GM20000 (cell line): ENCODE results near the gene MANBA.
"Not testable (repeated sequence)": the region's sequence is repeated elsewhere in the genome, so short reads cannot be mapped to it uniquely, and the experiment has no call there.

ENCODE experiments used
- DNase-seq: peaks from one replicate; pipeline ENCODE4 v3.0.0; 2012; ENCODE audit warnings: low spot score
- TF ChIP-seq, protein P1 (sequence below): IDR thresholded peaks from 2 replicates; pipeline ENCODE4 v1.5.1; 2012; ENCODE audit warnings: mild to moderate bottlenecking, control low read depth; ENCODE audit errors: extremely low read depth, missing control alignments

The MANBA gene

DNA sequence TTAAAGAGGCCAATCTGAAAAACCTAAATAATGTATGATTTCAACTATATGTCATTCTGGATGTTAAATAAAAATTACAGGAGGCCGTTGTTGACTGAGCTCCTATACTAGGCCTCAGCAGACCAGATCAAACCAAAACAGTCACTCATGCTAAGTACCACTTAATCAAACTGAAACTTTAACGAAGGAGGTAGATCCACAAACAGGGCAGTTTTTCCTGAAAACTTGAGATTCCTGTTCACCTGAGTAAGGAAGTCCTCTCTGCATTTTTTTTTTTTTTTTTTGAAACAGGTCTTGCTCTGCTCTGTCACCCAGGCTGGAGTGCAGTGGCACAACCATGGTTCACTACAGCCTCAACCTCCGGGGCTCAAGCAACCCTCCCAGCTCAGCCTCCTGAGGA is 27.7 kb downstream of the MANBA start:
- no peak for DNase-seq
- TF ChIP-seq, protein P1, sequence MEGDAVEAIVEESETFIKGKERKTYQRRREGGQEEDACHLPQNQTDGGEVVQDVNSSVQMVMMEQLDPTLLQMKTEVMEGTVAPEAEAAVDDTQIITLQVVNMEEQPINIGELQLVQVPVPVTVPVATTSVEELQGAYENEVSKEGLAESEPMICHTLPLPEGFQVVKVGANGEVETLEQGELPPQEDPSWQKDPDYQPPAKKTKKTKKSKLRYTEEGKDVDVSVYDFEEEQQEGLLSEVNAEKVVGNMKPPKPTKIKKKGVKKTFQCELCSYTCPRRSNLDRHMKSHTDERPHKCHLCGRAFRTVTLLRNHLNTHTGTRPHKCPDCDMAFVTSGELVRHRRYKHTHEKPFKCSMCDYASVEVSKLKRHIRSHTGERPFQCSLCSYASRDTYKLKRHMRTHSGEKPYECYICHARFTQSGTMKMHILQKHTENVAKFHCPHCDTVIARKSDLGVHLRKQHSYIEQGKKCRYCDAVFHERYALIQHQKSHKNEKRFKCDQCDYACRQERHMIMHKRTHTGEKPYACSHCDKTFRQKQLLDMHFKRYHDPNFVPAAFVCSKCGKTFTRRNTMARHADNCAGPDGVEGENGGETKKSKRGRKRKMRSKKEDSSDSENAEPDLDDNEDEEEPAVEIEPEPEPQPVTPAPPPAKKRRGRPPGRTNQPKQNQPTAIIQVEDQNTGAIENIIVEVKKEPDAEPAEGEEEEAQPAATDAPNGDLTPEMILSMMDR = no peak

DNA sequence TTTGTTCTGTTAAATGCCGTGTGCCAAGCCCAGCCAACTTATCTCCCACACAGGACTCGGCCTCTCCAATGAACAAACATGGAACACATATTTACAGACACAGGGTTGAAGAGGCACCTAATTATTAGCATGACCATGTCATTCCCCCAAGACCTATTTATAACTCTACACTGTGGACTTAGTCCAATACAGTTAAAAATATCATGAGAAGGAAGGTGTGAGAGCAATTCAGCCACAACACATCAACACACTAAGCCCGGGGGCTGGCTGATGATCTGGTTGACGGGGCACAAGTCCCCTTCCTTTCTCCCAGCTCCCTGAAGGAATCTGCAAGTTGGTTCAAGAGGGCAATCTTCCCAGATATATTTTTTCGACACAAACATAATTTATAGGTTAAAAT is 28.1 kb downstream of the MANBA start:
- TF ChIP-seq, protein P1 = no peak
- no peak for DNase-seq

DNA sequence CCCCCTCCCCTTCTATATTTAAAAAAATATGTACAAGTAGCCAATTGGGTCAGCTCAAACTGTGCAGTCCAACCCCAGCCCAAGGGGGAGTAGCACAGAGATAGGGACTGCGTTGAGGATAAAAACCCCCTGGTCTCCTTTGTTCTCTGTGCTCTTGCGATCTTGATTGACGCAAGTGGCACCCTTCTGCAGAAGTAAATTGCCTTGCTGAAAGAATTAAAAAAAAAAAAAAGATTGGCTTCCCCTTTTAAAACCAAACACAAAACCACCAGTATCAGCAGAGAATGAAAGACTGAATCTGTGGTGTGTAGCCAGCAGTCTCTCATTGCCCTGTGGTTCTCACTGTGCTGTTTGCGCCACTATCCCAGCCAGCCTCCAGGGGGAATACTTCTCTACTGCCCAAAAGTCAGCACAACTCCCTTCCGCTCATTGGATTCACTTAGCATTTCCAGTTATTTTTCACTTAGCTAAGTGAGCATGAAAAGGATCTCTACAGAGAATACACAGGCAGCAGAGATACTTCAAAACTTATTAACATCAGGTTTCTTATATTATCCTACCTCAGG is 29.7 kb downstream of the MANBA start:
- no peak for DNase-seq
- TF ChIP-seq, protein P1 = no peak

DNA sequence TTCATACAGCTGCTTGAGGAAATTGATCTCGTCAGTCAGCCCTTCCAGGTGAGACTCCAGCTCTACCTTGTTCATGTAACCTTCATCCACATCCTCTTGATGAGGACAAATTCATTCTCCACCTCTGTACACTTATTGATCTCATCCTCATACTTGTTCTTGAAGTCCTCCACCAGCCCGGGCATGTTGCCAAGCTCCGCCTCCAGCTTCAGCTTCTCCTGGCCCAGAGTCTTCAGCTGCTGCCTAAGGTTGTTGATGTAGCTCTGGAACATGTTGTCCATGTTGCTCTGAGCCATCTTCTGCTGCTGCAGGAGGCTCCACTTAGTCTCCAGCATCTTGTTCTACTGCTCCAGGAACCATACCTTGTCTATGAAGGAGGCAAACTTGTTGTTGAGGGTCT is 31.3 kb downstream of the MANBA start:
- DNase-seq = not testable (repeated sequence)

DNA sequence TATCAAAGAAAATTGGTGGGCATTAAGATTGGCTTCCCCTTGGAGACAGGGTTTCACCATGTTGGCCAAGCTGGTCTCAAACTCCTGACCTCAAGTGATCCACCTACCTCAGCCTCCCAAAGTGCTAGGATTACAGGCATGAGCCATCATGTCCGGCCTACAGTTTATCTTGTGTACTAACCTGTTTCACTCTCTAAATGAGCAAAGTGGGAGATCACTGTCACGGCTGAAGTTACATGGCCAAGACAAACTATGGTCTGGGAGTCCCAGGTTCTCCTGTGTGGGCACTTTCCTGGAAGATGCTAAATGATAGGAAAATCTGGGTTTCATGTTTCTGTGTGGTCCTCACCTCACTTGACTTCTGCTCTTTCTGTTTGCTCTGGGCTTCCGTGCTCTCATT is 33.8 kb downstream of the MANBA start:
- not testable (repeated sequence) for DNase-seq

DNA sequence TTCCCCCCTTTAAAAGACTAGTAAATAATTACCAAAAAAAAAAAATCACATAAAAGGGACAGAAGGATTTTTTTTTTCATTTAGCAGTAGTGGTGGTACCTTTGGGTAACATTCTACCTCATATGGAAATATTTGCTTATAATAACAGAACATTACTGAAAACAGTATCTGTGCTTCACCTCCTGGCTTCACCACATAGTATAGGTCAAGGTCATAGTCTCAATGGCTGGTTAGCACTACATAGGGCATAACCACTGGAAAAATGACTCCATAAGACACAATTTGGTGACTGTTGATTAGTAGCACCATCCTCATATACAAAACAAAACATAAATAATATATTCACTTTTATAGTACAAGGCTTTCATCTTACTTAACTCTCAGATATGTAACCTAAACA is 34.7 kb downstream of the MANBA start:
- no peak for DNase-seq
- TF ChIP-seq, protein P1 = no peak

DNA sequence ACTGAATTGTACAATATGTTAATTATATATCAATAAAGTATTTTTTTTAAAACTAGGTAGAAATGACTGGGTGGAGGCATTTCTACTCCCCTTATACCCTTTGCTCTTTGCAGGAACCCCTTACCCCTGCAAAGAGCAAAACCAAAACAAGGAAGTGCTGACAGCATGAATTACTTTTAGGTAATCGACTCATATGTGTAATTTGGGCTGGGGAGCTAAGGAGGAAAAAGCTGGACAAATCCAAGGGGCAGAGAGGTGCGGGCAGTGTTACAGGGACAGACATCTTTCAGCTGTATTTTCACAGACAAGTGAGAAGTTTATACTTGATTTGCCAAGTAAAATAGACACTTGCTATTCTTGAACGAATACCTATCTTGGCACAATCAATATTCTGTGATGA is 35.5 kb downstream of the MANBA start:
- TF ChIP-seq, protein P1 = no peak
- DNase-seq = no peak

DNA sequence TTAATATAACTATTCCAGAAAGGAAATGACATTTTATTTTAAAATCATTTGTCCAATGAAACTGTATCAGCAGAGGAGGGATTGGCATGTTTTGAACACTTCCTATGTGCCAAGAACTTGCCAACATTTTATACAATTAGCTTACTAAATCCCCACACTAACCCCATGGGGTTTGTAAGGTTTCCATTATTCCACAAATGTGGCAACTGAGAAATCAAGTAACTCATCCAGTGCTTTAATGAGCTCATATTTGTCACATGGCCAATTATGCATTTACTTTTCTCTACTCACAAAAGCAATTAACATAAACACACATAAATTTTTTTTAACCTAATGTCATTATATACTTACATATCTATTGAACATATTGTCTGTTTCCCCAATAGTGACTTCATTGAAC is 37.3 kb downstream of the MANBA start:
- TF ChIP-seq, protein P1 = no peak
- DNase-seq = no peak

DNA sequence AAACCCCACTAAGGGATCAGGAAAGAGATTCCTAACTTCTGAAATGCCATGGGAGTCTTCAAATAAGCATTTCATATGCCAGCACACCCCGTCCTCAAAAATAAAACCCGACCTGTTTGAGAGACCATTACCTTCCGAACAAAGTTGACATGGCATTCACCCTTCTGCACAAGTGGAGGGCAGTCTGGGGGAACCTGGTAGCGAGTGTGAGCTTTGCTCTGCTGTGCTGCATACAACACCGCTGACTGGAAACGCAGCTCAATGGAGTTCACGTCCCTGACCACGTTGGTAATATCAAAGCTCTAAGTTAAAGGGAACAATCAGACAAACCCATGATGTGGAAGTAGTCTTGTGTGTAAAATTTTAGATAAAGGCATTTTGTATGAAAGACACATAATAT is 38.0 kb downstream of the MANBA start:
- no peak for DNase-seq
- TF ChIP-seq, protein P1 = no peak

DNA sequence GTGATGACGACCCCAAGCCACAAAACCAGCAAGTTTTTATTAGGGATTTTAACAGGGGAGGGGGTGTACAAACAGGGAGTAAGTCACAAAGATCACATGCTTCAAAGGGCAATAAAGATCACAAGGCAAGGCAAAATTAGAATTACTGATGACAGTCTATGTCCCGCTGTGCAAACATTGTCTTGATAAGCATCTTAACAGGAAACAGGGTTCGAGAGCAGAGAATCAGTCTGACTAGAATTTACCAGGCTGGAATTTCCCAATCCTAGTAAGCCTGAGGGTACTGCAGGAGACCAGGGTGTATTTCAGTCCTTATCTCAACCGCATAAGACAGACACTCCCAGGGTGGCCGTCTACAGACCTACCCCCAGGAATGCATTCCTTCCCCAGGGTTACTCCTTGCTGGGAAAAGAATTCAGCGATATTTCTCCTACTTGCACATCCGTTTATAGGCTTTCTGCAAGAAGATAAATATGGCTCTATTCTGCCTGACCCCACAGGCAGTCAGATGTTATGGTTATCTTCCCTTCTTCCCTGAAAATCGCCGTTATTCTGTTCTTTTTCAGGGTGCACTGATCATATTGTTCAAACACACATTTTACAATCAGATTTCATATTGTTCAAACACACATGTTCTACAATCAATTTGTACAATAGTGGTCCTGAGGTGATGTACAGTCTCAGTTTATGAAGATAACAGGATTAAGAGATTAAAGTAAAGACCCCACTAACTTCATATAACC is 41.8 kb downstream of the MANBA start:
- DNase-seq = not testable (repeated sequence)
